Measurements from ENCODE around the gene WDR41.

Gene WDR41

GRCh38 chr5:77398458-77398857, 93.7 kb downstream of the WDR41 start:
- no peaks in the 10 kb centered on the region for H3K27me3 ChIP-seq (ENCODE audit: insufficient read depth, poor library complexity, severe bottlenecking)
- TF ChIP-seq GABPA (IDR thresholded peaks at IDR 0.05; ENCODE audit: low read depth) (no peak), REST (IDR thresholded peaks at IDR 0.05; ENCODE audit: insufficient replicate concordance, low read depth) (no peak), SPI1 (IDR thresholded peaks at IDR 0.05; ENCODE audit: borderline replicate concordance, low read depth) (no peak), CTCF (IDR thresholded peaks at IDR 0.05; ENCODE audit: insufficient read depth, low read length) (no peak), POLR2AphosphoS5 (IDR thresholded peaks at IDR 0.05; ENCODE audit: low read depth) (no peak)
- no peak overlapping the region for H3K4me3 ChIP-seq (replicated peaks; ENCODE audit: insufficient read depth, low read length)
- DNase-seq (ENCODE audit: low read depth in 1 of 2, low spot score in 1 of 2), result no peak
- H3K27ac ChIP-seq (replicated peaks), result no peak overlapping the region

GRCh38 chr5:77397686-77398292, 94.3 kb downstream of the WDR41 start:
- H3K27me3 ChIP-seq (ENCODE audit: insufficient read depth, poor library complexity, severe bottlenecking), result no peaks in the 10 kb centered on the region
- no peak for DNase-seq (ENCODE audit: low read depth in 1 of 2, low spot score in 1 of 2)
- no peak overlapping the region for H3K4me3 ChIP-seq (replicated peaks; ENCODE audit: insufficient read depth, low read length)
- TF ChIP-seq CTCF (IDR thresholded peaks at IDR 0.05; ENCODE audit: insufficient read depth, low read length) (no peak), GABPA (IDR thresholded peaks at IDR 0.05; ENCODE audit: low read depth) (no peak), POLR2AphosphoS5 (IDR thresholded peaks at IDR 0.05; ENCODE audit: low read depth) (no peak), SPI1 (IDR thresholded peaks at IDR 0.05; ENCODE audit: borderline replicate concordance, low read depth) (no peak), REST (IDR thresholded peaks at IDR 0.05; ENCODE audit: insufficient replicate concordance, low read depth) (no peak)
- no peak overlapping the region for H3K27ac ChIP-seq (replicated peaks)

- H3K27me3 ChIP-seq (ENCODE audit: insufficient read depth, poor library complexity, severe bottlenecking), result no peaks in the 10 kb centered on the region
- TF ChIP-seq POLR2AphosphoS5 (IDR thresholded peaks at IDR 0.05; ENCODE audit: low read depth), result no peak
- TF ChIP-seq SPI1 (IDR thresholded peaks at IDR 0.05; ENCODE audit: borderline replicate concordance, low read depth), result no peak
- TF ChIP-seq GABPA (IDR thresholded peaks at IDR 0.05; ENCODE audit: low read depth), result no peak
- no peak for TF ChIP-seq REST (IDR thresholded peaks at IDR 0.05; ENCODE audit: insufficient replicate concordance, low read depth)
- no peak overlapping the region for H3K4me3 ChIP-seq (replicated peaks; ENCODE audit: insufficient read depth, low read length)
- no peak overlapping the region for H3K27ac ChIP-seq (replicated peaks)
- no peak for DNase-seq (ENCODE audit: low read depth in 1 of 2, low spot score in 1 of 2)
These were observed 96.1 kb downstream of the WDR41 start for GRCh38 chr5:77396017-77396416.
